Glomerular visceral epithelial cell (primary cell): Measurements from ENCODE around the gene BMS1.
A peak's percentile ranks its signal among the peaks of the same experiment; 100 is the strongest.
"Not testable (repeated sequence)": the region's sequence is repeated elsewhere in the genome, so short reads cannot be mapped to it uniquely, and the experiment has no call there.

ENCODE experiments used
- DNase-seq: peaks from one replicate; pipeline ENCODE4 v3.0.0-alpha.2; 2016; ENCODE audit errors: extremely low spot score

BMS1 gene

GRCh38 chr10:42864575-42864974, 82.0 kb downstream of the BMS1 start:
- peak; percentile 14 for DNase-seq

- DNase-seq = no peak
These were observed 83.1 kb downstream of the BMS1 start for GRCh38 chr10:42865716-42866114.

- DNase-seq = peak; percentile 66
These were observed 83.8 kb downstream of the BMS1 start for GRCh38 chr10:42866115-42866995.

- DNase-seq = no peak
These were observed 85.0 kb downstream of the BMS1 start for GRCh38 chr10:42867571-42867970.

- no peak for DNase-seq
These were observed 85.9 kb downstream of the BMS1 start for GRCh38 chr10:42868530-42868929.

GRCh38 chr10:42869977-42870350, 87.4 kb downstream of the BMS1 start:
- no peak for DNase-seq

- DNase-seq = not testable (repeated sequence)
These were observed 88.6 kb downstream of the BMS1 start for GRCh38 chr10:42871138-42871641.

- DNase-seq = no peak
These were observed 89.2 kb downstream of the BMS1 start for GRCh38 chr10:42871823-42872222.

- no peak for DNase-seq
These were observed 90.4 kb downstream of the BMS1 start for GRCh38 chr10:42872865-42873435.

GRCh38 chr10:42874713-42875387, 92.3 kb downstream of the BMS1 start:
- DNase-seq = no peak

- no peak for DNase-seq
These were observed 92.8 kb downstream of the BMS1 start for GRCh38 chr10:42875388-42875755.

- no peak for DNase-seq
These were observed 93.3 kb downstream of the BMS1 start for GRCh38 chr10:42875798-42876341.

- no peak for DNase-seq
These were observed 93.9 kb downstream of the BMS1 start for GRCh38 chr10:42876476-42876875.

- DNase-seq = no peak
These were observed 94.3 kb downstream of the BMS1 start for GRCh38 chr10:42876945-42877344.

- DNase-seq = no peak
These were observed 95.0 kb downstream of the BMS1 start for GRCh38 chr10:42877496-42878030.

- DNase-seq = no peak
These were observed 95.7 kb downstream of the BMS1 start for GRCh38 chr10:42878134-42878820.

- no peak for DNase-seq
These were observed 96.2 kb downstream of the BMS1 start for GRCh38 chr10:42878821-42879195.

GRCh38 chr10:42879380-42880254, 97.0 kb downstream of the BMS1 start:
- no peak for DNase-seq

GRCh38 chr10:42880255-42880620, 97.6 kb downstream of the BMS1 start:
- DNase-seq = no peak

- DNase-seq = no peak
These were observed 100.0 kb downstream of the BMS1 start for GRCh38 chr10:42882597-42882996.
